A673 (cell line): ENCODE data around the gene ITPR1. TPM values are rescaled to one million over a fixed set of nuclear protein-coding genes. Genes with fewer than 3 reads are reported as not detected.

Experiments
- BruUV-seq: library from RNA; stranded (reverse); fragments of 400-500 nt; replicated peaks from 2 replicates; lab custom pipeline; 2021; lab: Mats Ljungman, UMichigan
- CTCF ChIA-PET: fragments of 300-600 bp; sonication (Branson Sonifier 250); formaldehyde crosslinking; loops from one replicate; lab custom pipeline; 2022; ENCODE audit warnings: antibody characterized with exemption; lab: Charles Lee
- POLR2A ChIA-PET: fragments of 300-600 bp; sonication (Branson Sonifier 250); formaldehyde crosslinking; loops from one replicate; lab custom pipeline; 2022; ENCODE audit warnings: antibody characterized with exemption; ENCODE audit not compliant: low non-redundant PET; lab: Charles Lee
- DNase-seq: peaks from one replicate; pipeline ENCODE4 v3.0.0-alpha.2; 2015; ENCODE audit warnings: low spot score
- H3K27ac ChIP-seq: fragments of 200-600 bp; sonication (generic); 2 replicates; pipeline ENCODE4 v1.5.1; 2016; ENCODE audit warnings: mixed run types, low read depth, mild to moderate bottlenecking, mixed read lengths, antibody characterized with exemption, low read length; ENCODE audit not compliant: poor library complexity, severe bottlenecking
- H3K27me3 ChIP-seq: fragments of 200-600 bp; sonication (generic); replicated peaks from 2 replicates; pipeline ENCODE4 v1.6.1; 2017; ENCODE audit warnings: mixed run types, low read depth, mild to moderate bottlenecking, mixed read lengths, antibody characterized with exemption, low read length; ENCODE audit not compliant: insufficient read depth, poor library complexity
- H3K36me3 ChIP-seq: fragments of 200-600 bp; sonication (generic); 2 replicates; pipeline ENCODE4 v1.6.1; 2016; ENCODE audit warnings: mixed run types, mild to moderate bottlenecking, mixed read lengths, antibody characterized with exemption, low read length; ENCODE audit not compliant: insufficient read depth, poor library complexity, severe bottlenecking
- H3K4me1 ChIP-seq: fragments of 200-600 bp; sonication (generic); 2 replicates; pipeline ENCODE4 v1.6.1; 2017; ENCODE audit warnings: mixed run types, mild to moderate bottlenecking, mixed read lengths, antibody characterized with exemption, low read length; ENCODE audit not compliant: insufficient read depth, poor library complexity, severe bottlenecking
- H3K4me3 ChIP-seq: fragments of 200-600 bp; sonication (generic); 2 replicates; pipeline ENCODE4 v1.5.1; 2016; ENCODE audit warnings: low read depth, mixed run types, mild to moderate bottlenecking, mixed read lengths, low read length; ENCODE audit not compliant: poor library complexity, severe bottlenecking
- H3K9me3 ChIP-seq: fragments of 200-600 bp; sonication (generic); 2 replicates; pipeline ENCODE4 v1.6.1; 2016; ENCODE audit warnings: mixed run types, low read depth, mild to moderate bottlenecking, mixed read lengths, antibody characterized with exemption, low read length; ENCODE audit not compliant: poor library complexity, severe bottlenecking
- CTCF ChIP-seq: fragments of 300-800, 200-600 bp; sonication (generic); conservative IDR thresholded peaks from 2 replicates; pipeline ENCODE4 v1.5.1; 2017; ENCODE audit warnings: low read depth, mild to moderate bottlenecking, antibody characterized with exemption, low read length, moderate library complexity, mixed read lengths
- EZH2 ChIP-seq: fragments of 200-600 bp; sonication (generic); IDR thresholded peaks from 2 replicates; pipeline ENCODE4 v1.6.1; 2017; ENCODE audit warnings: borderline replicate concordance, low read depth, mild to moderate bottlenecking, mixed read lengths, antibody characterized with exemption, low read length; ENCODE audit not compliant: poor library complexity, severe bottlenecking
- intact Hi-C: fragments of 100-400 bp; cut with micrococcal nuclease; formaldehyde crosslinking; loops from one replicate; pipeline ENCODE4 v1.10.0; 2022; ENCODE audit not compliant: unreplicated experiment
- total RNA-seq: library from RNA; stranded (reverse); gene quantifications from 2 replicates; pipeline ENCODE4 v1.2.3, GENCODE V29; 2021

ITPR1 gene
- total RNA-seq, 1 experiment from 2014 or later, result 8.6 TPM

DNA sequence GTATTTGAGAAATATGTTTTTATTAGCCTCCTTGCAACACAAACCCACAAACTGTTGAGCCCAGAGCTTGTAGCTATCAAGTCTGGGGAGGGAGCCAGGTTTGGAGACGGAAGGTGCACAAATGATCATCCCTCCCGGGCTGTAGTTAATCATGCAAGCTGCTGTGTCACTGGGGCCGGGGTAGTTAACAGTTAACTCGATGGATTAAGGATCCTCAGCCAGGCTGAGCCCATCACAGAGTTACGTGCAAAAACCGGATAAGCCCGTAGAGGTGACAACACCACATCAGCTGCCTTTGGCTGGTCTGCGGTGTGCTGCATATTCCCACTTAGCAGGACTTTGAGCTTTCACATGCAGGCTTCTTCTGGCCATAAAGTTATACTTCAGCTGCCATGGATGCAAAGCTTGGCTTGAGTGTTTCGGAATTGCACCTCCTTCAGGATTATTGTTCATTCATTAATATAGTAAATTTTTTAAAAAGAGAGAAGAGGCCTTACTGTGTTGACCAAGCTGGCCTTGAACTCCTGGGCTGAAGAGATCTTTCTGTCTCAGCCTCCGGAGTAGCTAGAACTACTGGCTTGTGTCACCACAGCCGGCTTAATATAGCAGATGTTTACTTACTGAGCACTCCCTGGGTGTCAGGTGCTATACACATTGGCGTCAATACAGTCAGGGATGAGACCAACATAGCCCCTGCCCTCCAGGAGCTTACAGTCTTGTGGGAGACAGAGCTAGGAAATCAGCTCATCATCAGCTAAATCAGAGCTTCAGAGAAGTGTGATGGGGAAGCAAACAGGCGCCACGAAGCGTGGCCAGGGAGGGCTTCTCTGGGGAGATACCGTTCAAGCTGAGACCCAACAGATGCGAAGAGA is 259.3 kb downstream of the ITPR1 start:
- POLR2A ChIA-PET, result no interaction called here

DNA sequence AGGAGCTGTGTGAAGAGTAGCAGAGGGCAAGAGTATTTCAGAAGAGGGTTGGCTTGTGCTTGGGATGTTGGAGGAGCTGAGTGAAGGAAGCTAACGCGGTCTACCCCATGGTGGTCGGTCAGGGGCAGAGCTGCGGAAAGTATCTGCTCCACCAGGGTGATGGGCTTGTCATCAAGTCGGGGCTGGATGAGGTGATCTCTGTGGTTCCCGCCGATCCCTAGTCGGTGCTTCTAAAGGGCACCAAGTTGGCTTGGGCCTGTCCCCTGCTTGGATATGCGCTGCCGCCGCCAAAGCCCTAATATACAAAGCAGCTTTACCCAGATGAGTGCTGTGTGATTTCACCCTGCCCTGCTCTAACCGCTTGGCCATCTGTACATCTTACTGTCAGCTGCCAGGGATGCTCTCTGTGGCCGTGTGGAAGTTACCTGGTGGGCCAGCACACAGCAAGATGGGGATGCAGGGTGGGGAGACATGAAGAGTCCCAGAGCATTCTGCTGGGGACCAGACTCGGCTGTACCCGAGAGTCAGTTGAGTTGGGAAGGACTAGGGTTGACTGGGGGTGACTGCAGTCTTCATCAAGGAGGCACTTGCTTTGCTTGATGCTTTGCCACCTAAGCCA is 260.0 kb downstream of the ITPR1 start:
- Histone ChIP-seq H3K27ac (no peak overlapping the region), H3K36me3 (no peaks in the 10 kb centered on the region), H3K4me1 (peaks cover 17% of the 10 kb centered on the region), H3K9me3 (no peaks in the 10 kb centered on the region), H3K27me3 (no peaks in the 10 kb centered on the region), H3K4me3 (no peak overlapping the region)
- no peak for DNase-seq
- no peak for TF ChIP-seq EZH2
- no peak for TF ChIP-seq CTCF
- POLR2A ChIA-PET, result no interaction called here
- intact Hi-C loops, result no loop called here
- CTCF ChIA-PET, result no interaction called here
- no TSS peak for BruUV-seq

More for the DNA sequence above, 259.3 kb downstream of the ITPR1 start:
- intact Hi-C loops, result no loop called here
- H3K4me3 ChIP-seq, result no peak overlapping the region
- TF ChIP-seq CTCF (no peak), EZH2 (no peak)
- no peaks in the 10 kb centered on the region for H3K9me3 ChIP-seq
- no TSS peak for BruUV-seq
- H3K27me3 ChIP-seq, result no peaks in the 10 kb centered on the region
- H3K4me1 ChIP-seq, result peaks cover 17% of the 10 kb centered on the region
- no peak overlapping the region for H3K27ac ChIP-seq
- DNase-seq, result no peak
- H3K36me3 ChIP-seq, result no peaks in the 10 kb centered on the region
- CTCF ChIA-PET, result no interaction called here

DNA sequence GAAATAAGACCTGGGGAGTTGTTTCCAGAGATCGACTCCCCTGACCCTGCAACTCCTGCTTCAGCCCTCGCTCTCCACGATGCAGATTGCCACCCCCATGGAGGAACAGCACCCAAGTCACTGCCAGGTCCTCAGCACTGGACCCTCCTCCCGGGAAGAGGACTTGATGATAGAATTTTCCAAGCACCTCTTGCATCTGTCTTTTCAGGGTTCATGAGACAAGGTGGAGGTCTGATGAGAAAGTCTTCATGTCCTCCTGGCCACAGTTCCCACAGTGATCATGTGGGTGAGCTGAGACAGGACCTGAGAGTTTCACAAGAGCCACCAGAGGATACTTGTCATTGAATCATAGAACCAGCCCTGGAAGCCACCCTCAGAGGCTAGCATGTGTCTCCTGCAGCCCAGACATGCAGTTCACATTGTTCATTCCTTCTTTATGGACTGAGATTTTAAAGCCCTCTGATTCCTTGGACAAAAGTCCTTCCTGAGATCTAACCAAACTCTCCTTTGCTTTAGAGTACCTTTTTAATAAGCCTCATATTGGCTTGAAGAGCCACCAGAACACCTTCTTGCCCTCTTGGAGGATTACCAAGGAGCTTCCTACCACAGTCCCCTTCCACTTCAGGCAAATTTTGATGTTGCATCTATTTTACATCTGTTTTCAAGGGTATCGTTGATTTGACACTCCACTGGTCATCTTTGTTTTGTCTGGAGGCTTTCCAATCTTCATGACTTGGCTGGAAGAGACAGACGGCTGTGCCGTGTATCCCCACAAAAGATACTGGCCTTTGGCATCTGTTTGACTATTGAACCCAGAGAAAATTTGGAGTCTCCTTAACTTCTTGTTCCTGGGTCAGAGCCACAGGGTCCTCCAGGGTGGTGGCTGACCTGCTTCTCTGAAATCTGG is 261.3 kb downstream of the ITPR1 start:
- Histone ChIP-seq H3K4me1 (peaks cover 17% of the 10 kb centered on the region), H3K4me3 (no peak overlapping the region), H3K36me3 (no peaks in the 10 kb centered on the region), H3K27me3 (no peaks in the 10 kb centered on the region), H3K27ac (no peak overlapping the region), H3K9me3 (no peaks in the 10 kb centered on the region)
- ChIA-PET CTCF (no interaction called here), POLR2A (no interaction called here)
- no TSS peak for BruUV-seq
- DNase-seq, result no peak
- TF ChIP-seq CTCF (no peak), EZH2 (no peak)
- intact Hi-C loops, result no loop called here
